ENCODE measurements around the gene HEBP1.

The HEBP1 gene

GRCh38 chr12:13032164-13032563 is 32.1 kb upstream of the HEBP1 start:
- Histone ChIP-seq H2AFZ (ENCODE audit: low read depth) (no peak overlapping the region), H3K36me3 (ENCODE audit: insufficient read depth) (no peaks in the 10 kb centered on the region), H3K27ac (no peak overlapping the region), H3K4me3 (IDR thresholded peaks at IDR 0.05; ENCODE audit: insufficient read depth, low read depth, low read length) (no peak overlapping the region), H4K20me1 (ENCODE audit: insufficient read depth) (no peaks in the 10 kb centered on the region), H3K79me2 (ENCODE audit: insufficient read depth, low read depth) (no peaks in the 10 kb centered on the region), H3K4me2 (no peak overlapping the region), H3K4me1 (ENCODE audit: low read depth, poor library complexity, severe bottlenecking) (no peaks in the 10 kb centered on the region), H3K27me3 (ENCODE audit: insufficient read depth, low read depth) (no peaks in the 10 kb centered on the region), H3K9ac (no peak overlapping the region)
- TF ChIP-seq CTCF (conservative IDR thresholded peaks at IDR 0.05; ENCODE audit: low read depth, low read length), result no peak

GRCh38 chr12:13030541-13031291 is 30.7 kb upstream of the HEBP1 start:
- TF ChIP-seq CTCF (conservative IDR thresholded peaks at IDR 0.05; ENCODE audit: low read depth, low read length), result no peak
- no peak overlapping the region for H3K4me2 ChIP-seq
- H3K4me1 ChIP-seq (ENCODE audit: low read depth, poor library complexity, severe bottlenecking), result no peaks in the 10 kb centered on the region
- no peaks in the 10 kb centered on the region for H3K79me2 ChIP-seq (ENCODE audit: insufficient read depth, low read depth)
- no peaks in the 10 kb centered on the region for H3K27me3 ChIP-seq (ENCODE audit: insufficient read depth, low read depth)
- H3K27ac ChIP-seq, result no peak overlapping the region
- no peak overlapping the region for H2AFZ ChIP-seq (ENCODE audit: low read depth)
- H3K9ac ChIP-seq, result no peak overlapping the region
- H3K4me3 ChIP-seq (IDR thresholded peaks at IDR 0.05; ENCODE audit: insufficient read depth, low read depth, low read length), result no peak overlapping the region
- no peaks in the 10 kb centered on the region for H3K36me3 ChIP-seq (ENCODE audit: insufficient read depth)
- H4K20me1 ChIP-seq (ENCODE audit: insufficient read depth), result no peaks in the 10 kb centered on the region

GRCh38 chr12:13028825-13029570 is 28.9 kb upstream of the HEBP1 start:
- H3K27ac ChIP-seq, result no peak overlapping the region
- no peaks in the 10 kb centered on the region for H3K36me3 ChIP-seq (ENCODE audit: insufficient read depth)
- no peaks in the 10 kb centered on the region for H3K4me1 ChIP-seq (ENCODE audit: low read depth, poor library complexity, severe bottlenecking)
- H3K4me2 ChIP-seq, result no peak overlapping the region
- no peak overlapping the region for H2AFZ ChIP-seq (ENCODE audit: low read depth)
- H3K4me3 ChIP-seq (IDR thresholded peaks at IDR 0.05; ENCODE audit: insufficient read depth, low read depth, low read length), result no peak overlapping the region
- no peak for TF ChIP-seq CTCF (conservative IDR thresholded peaks at IDR 0.05; ENCODE audit: low read depth, low read length)
- no peak overlapping the region for H3K9ac ChIP-seq
- no peaks in the 10 kb centered on the region for H4K20me1 ChIP-seq (ENCODE audit: insufficient read depth)
- H3K27me3 ChIP-seq (ENCODE audit: insufficient read depth, low read depth), result no peaks in the 10 kb centered on the region
- H3K79me2 ChIP-seq (ENCODE audit: insufficient read depth, low read depth), result no peaks in the 10 kb centered on the region

DNA sequence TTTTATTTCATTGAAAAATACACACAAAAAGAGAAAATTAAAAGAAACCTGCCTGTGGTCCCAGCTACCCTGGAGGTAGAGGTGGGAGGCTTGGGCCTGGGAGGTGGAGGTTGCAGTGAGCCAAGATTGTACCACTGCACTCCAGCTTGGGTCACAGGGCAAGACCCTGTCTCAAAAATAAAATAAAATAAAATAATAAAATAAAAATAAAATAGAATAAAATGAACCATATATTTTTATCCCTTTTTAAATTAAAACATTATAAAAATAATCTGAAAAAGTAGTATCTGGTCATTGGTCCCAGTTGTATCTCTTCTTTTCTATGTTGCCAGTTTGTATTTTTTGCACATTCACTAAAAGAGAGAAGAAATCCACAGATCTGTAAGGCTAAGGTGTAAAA is 27.4 kb upstream of the HEBP1 start:
- Histone ChIP-seq H3K4me2 (no peak overlapping the region), H3K9ac (no peak overlapping the region), H3K27ac (no peak overlapping the region), H3K36me3 (ENCODE audit: insufficient read depth) (no peaks in the 10 kb centered on the region), H3K4me1 (ENCODE audit: low read depth, poor library complexity, severe bottlenecking) (no peaks in the 10 kb centered on the region), H2AFZ (ENCODE audit: low read depth) (no peak overlapping the region), H4K20me1 (ENCODE audit: insufficient read depth) (no peaks in the 10 kb centered on the region), H3K79me2 (ENCODE audit: insufficient read depth, low read depth) (no peaks in the 10 kb centered on the region), H3K4me3 (IDR thresholded peaks at IDR 0.05; ENCODE audit: insufficient read depth, low read depth, low read length) (no peak overlapping the region), H3K27me3 (ENCODE audit: insufficient read depth, low read depth) (no peaks in the 10 kb centered on the region)
- no peak for TF ChIP-seq CTCF (conservative IDR thresholded peaks at IDR 0.05; ENCODE audit: low read depth, low read length)
